Epithelial cell of proximal tubule (primary cell): ENCODE measurements around the gene RALGDS. TPM values are rescaled to one million over a fixed set of nuclear protein-coding genes. Genes with fewer than 3 reads are reported as not detected.
A peak's percentile ranks its signal among the peaks of the same experiment; 100 is the strongest.

Experiments
- DNase-seq: peaks from one replicate; pipeline ENCODE4 v3.0.0-alpha.2; 2011; ENCODE audit warnings: low read depth
- H3K4me3 ChIP-seq: 2 replicates; pipeline ENCODE4 v1.5.1; 2011; ENCODE audit warnings: low read depth, mild to moderate bottlenecking, low read length
- CTCF ChIP-seq: conservative IDR thresholded peaks from 2 replicates; pipeline ENCODE4 v1.5.1; 2012; ENCODE audit warnings: low read depth, mild to moderate bottlenecking, low read length
- total RNA-seq: library from RNA; depleted of rRNA; stranded (reverse); fragments of >200 nt; gene quantifications from 2 replicates; pipeline ENCODE4 v1.2.3, GENCODE V29; 2015

Gene RALGDS
- total RNA-seq, 1 donor from 2014 or later = 39.0 TPM

DNA sequence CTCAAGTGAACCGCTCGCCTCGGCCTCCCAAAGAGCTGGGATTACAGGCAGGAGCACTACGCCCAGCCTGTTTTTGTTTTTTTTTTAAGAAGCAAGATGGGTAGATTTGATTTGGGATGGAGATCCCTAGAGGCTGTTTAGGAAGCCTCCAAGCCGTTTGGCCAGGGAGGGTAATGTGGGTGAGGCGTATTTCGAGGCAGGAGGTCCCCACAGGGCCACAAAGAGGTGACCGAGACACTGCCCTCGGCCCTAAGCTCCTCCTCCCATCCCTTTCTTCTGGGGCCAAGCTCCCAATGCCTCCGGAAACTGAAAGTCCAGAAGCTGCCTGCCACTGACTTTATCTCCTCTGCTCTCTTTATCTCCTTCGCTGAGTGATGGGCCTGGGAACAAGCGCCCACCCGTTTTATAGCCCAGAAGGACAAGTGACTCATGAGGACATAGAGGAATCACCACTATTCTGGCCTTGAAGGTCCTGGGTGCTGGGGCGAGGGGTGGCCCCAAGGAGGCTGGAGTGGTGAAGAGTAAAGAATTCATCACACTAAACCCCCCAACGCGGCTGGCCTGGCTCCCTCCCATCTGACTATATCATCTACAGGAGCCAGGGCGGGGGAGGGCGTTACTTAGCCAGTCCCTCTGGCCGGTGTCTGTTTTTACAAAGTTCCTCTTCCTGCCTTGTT lies 2.0 kb upstream of the RALGDS start:
- TF ChIP-seq CTCF = no peak
- no peak overlapping the region for H3K4me3 ChIP-seq
- no peak for DNase-seq

GRCh38 chr9:133122605-133122934 lies 1.5 kb upstream of the RALGDS start:
- DNase-seq = no peak
- H3K4me3 ChIP-seq = no peak overlapping the region
- no peak for TF ChIP-seq CTCF

DNA sequence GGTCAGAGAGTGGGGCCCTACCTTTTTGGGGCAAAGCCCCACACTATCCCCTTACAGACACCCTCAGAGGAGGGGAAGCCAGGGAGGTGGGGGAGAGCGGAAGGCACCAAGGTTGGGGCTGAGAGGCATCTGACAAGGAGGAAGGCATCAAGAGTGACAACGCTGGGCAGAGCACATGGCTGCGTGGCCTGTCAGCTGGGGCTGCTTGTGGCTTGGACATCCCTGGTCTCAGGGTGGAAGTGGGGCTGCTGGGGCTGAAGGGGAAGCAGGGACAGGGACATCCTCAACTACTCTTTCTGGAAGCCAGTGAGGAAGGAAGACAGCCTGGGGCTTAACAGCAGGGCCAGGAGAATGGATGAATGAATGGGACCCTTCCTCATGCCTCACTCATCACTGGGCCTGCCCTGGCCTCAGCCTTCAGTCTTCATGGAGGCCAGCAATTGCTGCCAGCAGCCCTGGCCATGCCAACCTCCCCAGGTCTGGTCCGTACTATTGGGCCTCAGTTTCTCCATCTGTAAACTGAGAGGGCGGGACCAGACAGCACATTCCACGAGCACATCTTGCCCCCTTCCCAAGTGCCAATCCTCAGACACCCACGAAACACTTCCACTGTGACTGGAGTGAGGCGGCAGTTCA lies 993 bp upstream of the RALGDS start:
- DNase-seq = no peak
- TF ChIP-seq CTCF = no peak
- H3K4me3 ChIP-seq = no peak overlapping the region

DNA sequence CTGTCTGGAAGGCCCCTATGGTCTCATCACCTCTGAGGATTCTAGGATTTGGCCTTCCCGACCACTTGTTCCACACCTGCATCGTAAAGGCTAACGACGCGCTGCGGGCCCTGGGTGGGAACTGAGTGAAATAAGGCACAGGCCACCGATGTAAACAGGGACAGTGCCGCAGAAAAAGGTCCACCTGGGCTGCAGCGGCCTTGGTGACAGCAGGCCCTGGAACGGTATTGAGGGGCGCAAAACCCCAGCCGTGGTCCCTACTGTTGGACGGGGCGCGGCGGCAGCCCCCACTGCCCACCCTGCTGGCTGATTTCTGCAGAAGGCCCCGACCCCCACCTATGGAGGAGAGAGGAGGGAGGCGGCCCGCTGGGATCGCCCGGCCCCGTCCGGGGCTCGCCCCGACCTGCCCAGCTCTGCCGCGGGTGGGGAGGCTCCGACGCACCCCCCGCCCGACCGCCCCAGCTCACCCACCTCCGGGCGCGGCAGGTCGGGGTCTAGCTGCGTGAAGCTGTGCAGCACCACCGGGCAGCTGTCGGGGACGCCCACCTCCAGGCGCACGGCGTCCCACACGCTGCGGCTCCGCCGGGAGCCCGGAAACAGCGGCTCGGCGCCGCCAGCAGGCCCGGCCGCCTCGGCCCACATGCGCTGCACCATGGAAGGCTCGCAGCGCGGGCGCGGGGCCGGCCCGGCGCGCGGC lies 391 bp downstream of the RALGDS start:
- no peak for TF ChIP-seq CTCF
- DNase-seq = no peak
- H3K4me3 ChIP-seq = peak overlapping the region; percentile 68

- H3K4me3 ChIP-seq = peak overlapping the region; percentile 68
- no peak for DNase-seq
- no peak for TF ChIP-seq CTCF
Observed at GRCh38 chr9:133119846-133120500, 1.1 kb downstream of the RALGDS start.

DNA sequence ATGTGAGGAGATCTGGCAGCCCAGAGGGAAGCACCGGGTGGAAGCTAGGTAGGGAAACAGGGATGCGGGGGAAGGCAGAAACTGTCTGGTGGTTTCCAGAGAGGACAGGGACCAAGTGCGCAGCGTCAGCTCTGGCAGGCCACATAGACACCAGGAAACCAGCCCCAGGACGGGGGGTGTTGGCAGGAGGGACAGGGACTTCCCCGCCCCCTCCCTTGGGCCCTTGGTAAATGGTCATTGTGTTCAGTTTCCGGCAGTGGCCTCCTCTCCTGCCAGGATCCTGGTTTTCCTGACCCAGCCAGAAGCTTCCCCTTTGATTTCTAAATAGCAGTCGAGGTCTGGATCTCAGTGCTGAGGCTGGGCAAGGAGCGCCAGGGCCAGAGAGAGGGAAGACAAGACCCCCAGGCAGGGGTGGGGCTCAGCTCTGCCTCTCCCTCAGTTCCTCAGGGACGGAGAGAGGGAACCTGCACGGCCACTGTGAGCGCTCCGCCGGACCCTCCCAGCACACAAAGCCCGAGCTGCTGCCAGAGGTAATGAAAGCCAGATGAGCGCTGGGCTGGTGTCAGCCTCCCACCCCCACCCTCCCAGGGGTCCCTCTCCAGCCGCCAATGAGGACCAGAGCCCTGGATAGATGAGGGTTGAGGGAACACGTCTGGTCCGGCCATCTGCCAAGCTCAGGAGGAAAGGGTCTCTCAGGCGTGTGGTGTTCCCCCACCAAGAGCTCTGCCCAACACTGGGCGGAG lies 1.8 kb downstream of the RALGDS start:
- DNase-seq = no peak
- no peak for TF ChIP-seq CTCF

More for the DNA sequence above, 1.8 kb downstream of the RALGDS start:
- H3K4me3 ChIP-seq = no peak overlapping the region
